ENCODE results near the gene CHKB.

Gene CHKB

GRCh38 chr22:50571264-50572175, 11.1 kb downstream of the CHKB start:
- DNase-seq, result no peak

GRCh38 chr22:50570861-50571260, 11.8 kb downstream of the CHKB start:
- no peak for DNase-seq

- DNase-seq, result no peak
These were observed 12.6 kb downstream of the CHKB start for GRCh38 chr22:50569896-50570535.

GRCh38 chr22:50569041-50569459, 13.6 kb downstream of the CHKB start:
- DNase-seq, result no peak

- DNase-seq, result no peak
These were observed 14.0 kb downstream of the CHKB start for GRCh38 chr22:50568626-50569025.

- DNase-seq, result no peak
These were observed 14.9 kb downstream of the CHKB start for GRCh38 chr22:50567721-50568252.

GRCh38 chr22:50564289-50564688, 18.4 kb downstream of the CHKB start:
- no peak for DNase-seq

- no peak for DNase-seq
These were observed 19.1 kb downstream of the CHKB start for GRCh38 chr22:50563413-50564160.

- peak; percentile 96 for DNase-seq
These were observed 19.9 kb downstream of the CHKB start, which contains the start of gene SYCE3 for GRCh38 chr22:50562523-50563412. Gene SYCE3, minus strand, starts transcription at chr22:50562919. Its CDS starts 6,514 bp downstream, at chr22:50556405.

- no peak for DNase-seq
These were observed 21.0 kb downstream of the CHKB start for GRCh38 chr22:50561401-50562358.

- DNase-seq, result no peak
These were observed 22.6 kb downstream of the CHKB start for GRCh38 chr22:50560034-50560433.

GRCh38 chr22:50556703-50557102, 25.9 kb downstream of the CHKB start:
- no peak for DNase-seq

GRCh38 chr22:50553310-50553709, 29.3 kb downstream of the CHKB start:
- DNase-seq, result no peak

- no peak for DNase-seq
These were observed 31.4 kb downstream of the CHKB start for GRCh38 chr22:50551160-50551752.

GRCh38 chr22:50550395-50550794, 32.3 kb downstream of the CHKB start:
- no peak for DNase-seq

GRCh38 chr22:50548921-50549790, 33.5 kb downstream of the CHKB start:
- no peak for DNase-seq

- DNase-seq, result peak; percentile 46
These were observed 34.4 kb downstream of the CHKB start for GRCh38 chr22:50548040-50548920.

GRCh38 chr22:50547263-50547985, 35.2 kb downstream of the CHKB start:
- DNase-seq, result no peak

Data from activated CD4-positive, alpha-beta T cell treated with anti-CD3 and anti-CD28 coated beads for 1 hour (primary cell).